Stimulated activated CD4-positive, alpha-beta T cell treated with anti-CD3 and anti-CD28 coated beads, Interleukin-2, amount 100 ng/mL, for 24 hours (primary cell): ENCODE results near the gene STRN.
"Not testable (repeated sequence)": the region's sequence is repeated elsewhere in the genome, so short reads cannot be mapped to it uniquely, and the experiment has no call there.

Experiments used
- DNase-seq, 2 donors: peaks; one replicate each; pipeline ENCODE4 v3.0.0-alpha.2; 2020

The STRN gene

DNA sequence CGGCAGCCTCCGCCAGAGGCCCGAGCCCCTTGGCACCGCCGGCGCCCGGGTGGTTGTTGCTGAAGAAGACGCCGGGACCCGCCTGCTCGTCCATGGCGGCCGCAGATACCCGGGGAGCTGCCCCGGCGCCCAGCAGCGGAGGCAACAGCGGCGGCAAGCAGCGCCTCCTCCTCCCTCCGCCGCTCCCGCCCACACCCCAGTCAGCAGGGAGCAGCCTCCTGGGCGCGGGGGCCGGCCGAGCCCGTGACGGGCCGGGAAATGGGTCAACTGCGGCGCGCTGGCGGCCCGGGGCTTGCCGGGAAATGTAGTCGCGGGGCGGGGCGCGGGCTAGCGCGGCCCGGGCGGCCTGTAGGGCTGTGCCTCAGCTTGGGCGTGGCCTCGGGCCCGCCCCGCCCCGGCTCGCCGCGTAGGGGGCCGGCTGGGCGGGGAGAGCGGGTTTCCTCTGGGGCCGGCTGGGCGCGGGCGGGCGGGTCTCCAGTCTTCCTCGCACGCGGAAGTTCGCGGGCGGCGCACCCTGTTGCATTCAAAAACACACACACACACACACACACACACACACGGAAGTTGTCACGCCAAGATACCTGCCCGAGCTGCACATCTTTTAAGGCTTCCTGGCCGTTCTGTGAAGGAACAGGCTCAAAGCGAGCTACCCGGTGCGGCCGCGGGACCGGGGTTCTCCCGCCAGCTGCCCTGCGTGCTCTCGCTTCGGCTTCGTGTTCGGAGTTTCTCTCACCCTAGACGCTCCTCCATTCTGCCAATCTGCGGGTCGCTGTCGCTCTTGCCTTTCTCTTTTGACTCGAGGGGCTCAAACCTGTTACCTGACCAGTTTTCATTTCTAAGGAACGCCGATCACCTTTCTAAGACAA lies at the start of gene STRN:
Gene STRN, minus strand, starts transcription at position 167 of the 866 bp plus-strand sequence. Its CDS starts 73 bp downstream, at position 94.
- peak; percentile 97 for DNase-seq

DNA sequence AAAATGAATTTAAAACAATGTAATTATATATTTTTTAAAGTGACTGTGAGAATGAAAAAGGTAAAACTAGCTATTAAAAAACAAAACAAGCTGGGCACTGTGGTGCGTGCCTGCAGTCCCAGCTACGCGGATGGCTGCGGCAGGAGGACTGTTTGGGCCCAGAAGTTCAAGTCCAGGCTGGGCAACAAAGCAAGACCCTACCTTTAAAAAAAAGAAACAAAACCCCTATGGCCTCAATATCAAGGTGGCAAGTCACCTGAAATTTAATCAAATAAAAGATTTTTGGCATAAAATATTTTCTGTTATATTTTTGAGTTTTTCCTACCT lies 46.9 kb upstream of the STRN start:
- DNase-seq: no peak

DNA sequence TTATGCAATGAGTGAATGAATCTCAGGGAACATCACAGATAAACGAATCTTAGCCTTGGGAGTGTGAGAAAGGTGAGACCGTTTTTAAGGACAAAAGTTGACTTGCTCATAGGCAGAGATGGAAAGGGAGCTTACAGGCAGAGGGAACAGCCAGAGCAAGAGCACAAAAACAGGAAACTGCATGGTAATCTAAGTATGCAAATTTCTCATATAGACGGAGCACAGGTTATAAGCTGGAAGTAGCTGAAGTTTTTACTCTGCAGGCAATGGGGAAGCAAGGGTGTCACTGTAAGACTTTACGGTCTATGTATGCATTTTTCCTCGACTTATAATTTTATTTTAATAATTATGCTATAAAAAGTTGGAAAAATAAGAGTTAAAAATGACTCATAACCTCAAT lies 44.8 kb upstream of the STRN start:
- DNase-seq: no peak

GRCh38 chr2:37005118-37005868 lies 39.0 kb upstream of the STRN start:
- DNase-seq: peak in 1 of 2 donors; percentile 22

- no peak for DNase-seq
Observed at GRCh38 chr2:37000988-37001556, 34.7 kb upstream of the STRN start.

DNA sequence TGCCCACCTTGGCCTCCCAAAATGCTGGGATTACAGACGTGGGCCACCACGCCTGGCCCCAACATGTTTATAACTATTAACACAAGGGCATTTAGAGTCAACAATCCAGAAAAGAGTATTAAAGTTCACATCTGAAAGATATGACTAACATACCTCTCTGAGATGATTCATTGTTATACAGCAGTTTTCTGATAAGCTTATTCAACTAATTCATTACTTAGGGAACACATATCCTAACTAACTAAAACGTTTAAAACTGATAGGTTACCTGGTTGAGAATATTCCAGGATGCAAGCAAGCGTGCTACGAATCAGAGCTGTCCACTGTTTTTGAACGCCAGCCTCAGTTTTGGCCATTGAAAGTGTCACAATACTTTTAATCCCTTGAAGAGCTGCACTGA lies 34.0 kb upstream of the STRN start:
- DNase-seq: no peak

- DNase-seq: not testable (repeated sequence)
Observed at GRCh38 chr2:36999416-36999815, 33.1 kb upstream of the STRN start.

DNA sequence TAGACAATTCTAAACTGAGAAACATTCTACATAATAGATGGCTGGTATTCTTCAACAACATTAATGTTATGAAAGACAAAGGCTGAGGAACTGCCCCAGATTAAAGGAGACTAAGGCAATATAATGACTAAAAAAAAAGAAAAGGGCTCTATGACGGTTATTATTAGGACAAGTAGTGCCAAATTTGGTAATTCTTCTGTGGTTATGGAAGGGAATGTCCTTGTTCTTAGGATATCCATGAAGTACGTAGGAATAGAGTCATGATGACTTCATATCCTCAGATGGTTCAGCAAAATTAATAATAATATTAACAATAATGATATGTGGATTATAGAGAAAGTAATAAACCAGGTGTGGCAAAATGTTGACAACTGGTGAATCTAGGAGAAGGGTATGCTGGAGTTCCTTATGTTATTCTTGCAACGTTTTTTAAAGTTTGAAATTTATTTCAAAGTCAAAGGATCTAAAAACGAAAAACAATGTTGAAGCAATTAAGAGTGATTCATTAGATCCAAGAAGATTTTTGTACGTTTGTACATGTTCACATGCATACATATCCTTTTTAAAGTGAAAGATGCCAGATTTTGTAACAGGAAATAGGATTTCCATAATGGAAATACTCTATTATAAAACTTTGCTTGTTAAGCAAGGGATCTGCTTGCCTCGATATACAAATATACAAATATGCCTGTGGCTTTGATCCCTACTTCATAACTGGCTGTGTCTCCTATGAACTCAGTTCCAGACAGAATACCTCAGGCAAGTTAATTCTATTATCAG lies 27.7 kb upstream of the STRN start:
- no peak for DNase-seq

GRCh38 chr2:36988008-36988407 lies 21.7 kb upstream of the STRN start:
- DNase-seq: no peak

DNA sequence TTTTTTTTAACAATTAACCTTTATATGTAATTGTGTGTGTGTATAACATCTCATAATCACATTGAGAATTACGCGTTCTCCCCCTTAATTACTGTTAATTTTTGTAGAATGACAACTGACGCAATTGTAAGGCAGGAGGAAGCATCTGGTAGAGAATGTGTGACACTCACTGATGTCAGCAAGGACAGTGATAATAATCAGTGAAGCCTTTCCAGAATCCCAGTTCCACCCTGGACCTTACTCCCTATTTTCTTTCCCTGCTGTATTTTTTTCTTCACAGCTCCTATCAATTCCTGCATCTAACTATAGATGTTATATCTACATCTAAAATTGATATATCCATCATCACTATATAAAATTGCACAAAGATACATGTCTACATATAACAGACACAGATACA lies 16.1 kb upstream of the STRN start:
- DNase-seq: no peak

GRCh38 chr2:36981911-36982310 lies 15.6 kb upstream of the STRN start:
- DNase-seq: no peak

- not testable (repeated sequence) for DNase-seq
Observed at GRCh38 chr2:36979007-36979406, 12.7 kb upstream of the STRN start.

- DNase-seq: no peak
Observed at GRCh38 chr2:36976065-36976464, 9.7 kb upstream of the STRN start.

GRCh38 chr2:36975306-36975705 lies 9.0 kb upstream of the STRN start:
- no peak for DNase-seq

DNA sequence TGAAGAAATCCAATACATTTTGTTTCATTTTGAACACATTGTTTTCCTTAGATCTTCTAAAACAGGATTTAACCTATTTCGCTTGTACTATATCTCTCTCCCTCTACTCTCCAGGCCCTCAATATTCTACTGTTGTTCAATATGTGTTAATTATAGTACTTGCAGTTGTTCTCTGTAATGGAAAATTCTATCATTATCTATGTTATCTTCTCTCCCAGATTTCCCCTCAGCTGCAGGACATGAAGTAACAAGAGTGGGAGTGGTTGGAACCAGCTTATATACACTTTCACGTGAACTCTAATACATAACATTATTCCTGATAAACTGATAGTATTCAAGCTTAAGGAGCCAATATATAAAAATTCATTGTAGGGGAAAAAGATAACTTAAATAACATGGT lies 7.0 kb upstream of the STRN start:
- DNase-seq: no peak

GRCh38 chr2:36971990-36972389 lies 5.7 kb upstream of the STRN start:
- DNase-seq: no peak

GRCh38 chr2:36967236-36967876 lies 1.0 kb upstream of the STRN start:
- no peak for DNase-seq

GRCh38 chr2:36965751-36966369 lies 476 bp downstream of the STRN start:
- DNase-seq: peak; percentile 52 to 59

DNA sequence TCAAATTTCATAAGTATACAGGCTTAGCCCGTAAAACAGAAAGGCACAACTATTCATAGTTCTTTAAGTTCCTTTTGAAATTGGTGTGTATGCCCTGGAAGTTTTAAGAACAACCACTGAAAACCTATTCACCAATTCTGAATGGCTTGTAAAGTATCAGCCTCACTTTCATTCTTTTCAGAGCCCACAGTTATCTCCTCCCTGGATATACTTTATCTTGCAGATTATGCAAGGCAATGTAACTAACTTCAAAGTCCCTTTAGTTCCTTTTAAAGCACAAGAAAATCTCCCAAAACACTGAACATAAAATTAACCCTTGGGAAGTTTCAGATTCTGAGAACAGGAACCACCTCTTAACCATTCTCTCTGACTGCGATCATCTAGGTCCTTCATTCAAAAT lies 1.1 kb downstream of the STRN start:
- DNase-seq: no peak

- DNase-seq: no peak
Observed at GRCh38 chr2:36964496-36965058, 1.8 kb downstream of the STRN start.

- no peak for DNase-seq
Observed at GRCh38 chr2:36963734-36964133, 2.6 kb downstream of the STRN start.

DNA sequence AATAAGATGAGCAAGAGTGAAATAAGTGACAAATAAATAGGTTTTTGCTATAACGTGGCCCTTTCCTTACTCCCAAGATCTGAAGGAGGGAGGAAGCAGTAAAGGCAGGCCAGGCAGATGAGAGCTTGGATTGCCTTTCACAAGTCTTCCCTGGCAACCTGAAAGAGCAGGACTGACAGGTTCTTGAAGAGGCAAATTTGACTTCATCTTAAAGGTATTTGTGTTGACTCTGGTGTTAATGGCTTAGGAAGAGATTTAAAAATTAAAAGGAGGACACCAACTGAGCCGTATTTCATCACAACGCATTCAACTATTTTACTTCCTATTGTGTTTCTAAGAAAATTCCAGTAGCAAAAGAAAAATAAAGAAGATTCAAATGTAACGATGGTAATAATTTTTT lies 3.2 kb downstream of the STRN start:
- DNase-seq: no peak
